ENCODE measurements around the gene FMNL2. TPM values are rescaled to one million over a fixed set of nuclear protein-coding genes. Genes with fewer than 3 reads are reported as not detected.

FMNL2 gene
- total RNA-seq, 1 experiment from 2014 or later, result 33.6 TPM

DNA sequence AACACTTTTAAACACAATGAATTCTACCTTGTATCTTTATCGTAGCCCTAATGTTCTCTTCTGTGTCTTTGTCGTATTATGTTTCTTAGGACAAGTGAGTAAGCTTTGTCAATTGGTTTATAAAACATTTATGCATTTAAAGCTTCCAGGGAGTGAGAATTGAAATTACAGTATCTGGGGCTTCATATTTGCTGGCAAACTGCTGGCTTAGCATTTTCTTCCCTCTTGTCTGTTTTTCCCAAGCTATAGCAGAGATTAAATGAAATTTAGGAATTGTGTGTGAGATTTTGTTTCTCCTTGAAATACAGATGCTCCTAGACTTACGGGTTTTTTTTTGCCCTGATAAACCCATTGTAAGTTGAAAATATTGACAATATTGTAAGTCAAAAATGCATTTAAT is 73.3 kb downstream of the FMNL2 start:
- H3K4me1 ChIP-seq (ENCODE audit: control insufficient read depth, insufficient read depth, low read length), result peaks cover 67% of the 10 kb centered on the region
- ATAC-seq (no peak), DNase-seq (ENCODE audit: low read depth, low spot score) (no peak)
- ChIA-PET POLR2A (no interaction called here), CTCF (no interaction called here)
- peak overlapping the region; percentile 9; the same call in 1 of the 2 replicates for H3K27ac ChIP-seq (ENCODE audit: low read length)
- intact Hi-C loops (cut with micrococcal nuclease; ENCODE audit: unreplicated experiment), result no loop called here
- H3K4me3 ChIP-seq (ENCODE audit: low read depth in 2 of 2, low read length in 2 of 2), result no peak overlapping the region
- no peaks in the 10 kb centered on the region for H3K9me3 ChIP-seq (ENCODE audit: control insufficient read depth, insufficient read depth, low read depth, low read length)
- H3K36me3 ChIP-seq (ENCODE audit: control insufficient read depth, insufficient read depth, low read length), result no peaks in the 10 kb centered on the region
- BruUV-seq (replicated peaks), result no TSS peak
- TF ChIP-seq, protein P1, sequence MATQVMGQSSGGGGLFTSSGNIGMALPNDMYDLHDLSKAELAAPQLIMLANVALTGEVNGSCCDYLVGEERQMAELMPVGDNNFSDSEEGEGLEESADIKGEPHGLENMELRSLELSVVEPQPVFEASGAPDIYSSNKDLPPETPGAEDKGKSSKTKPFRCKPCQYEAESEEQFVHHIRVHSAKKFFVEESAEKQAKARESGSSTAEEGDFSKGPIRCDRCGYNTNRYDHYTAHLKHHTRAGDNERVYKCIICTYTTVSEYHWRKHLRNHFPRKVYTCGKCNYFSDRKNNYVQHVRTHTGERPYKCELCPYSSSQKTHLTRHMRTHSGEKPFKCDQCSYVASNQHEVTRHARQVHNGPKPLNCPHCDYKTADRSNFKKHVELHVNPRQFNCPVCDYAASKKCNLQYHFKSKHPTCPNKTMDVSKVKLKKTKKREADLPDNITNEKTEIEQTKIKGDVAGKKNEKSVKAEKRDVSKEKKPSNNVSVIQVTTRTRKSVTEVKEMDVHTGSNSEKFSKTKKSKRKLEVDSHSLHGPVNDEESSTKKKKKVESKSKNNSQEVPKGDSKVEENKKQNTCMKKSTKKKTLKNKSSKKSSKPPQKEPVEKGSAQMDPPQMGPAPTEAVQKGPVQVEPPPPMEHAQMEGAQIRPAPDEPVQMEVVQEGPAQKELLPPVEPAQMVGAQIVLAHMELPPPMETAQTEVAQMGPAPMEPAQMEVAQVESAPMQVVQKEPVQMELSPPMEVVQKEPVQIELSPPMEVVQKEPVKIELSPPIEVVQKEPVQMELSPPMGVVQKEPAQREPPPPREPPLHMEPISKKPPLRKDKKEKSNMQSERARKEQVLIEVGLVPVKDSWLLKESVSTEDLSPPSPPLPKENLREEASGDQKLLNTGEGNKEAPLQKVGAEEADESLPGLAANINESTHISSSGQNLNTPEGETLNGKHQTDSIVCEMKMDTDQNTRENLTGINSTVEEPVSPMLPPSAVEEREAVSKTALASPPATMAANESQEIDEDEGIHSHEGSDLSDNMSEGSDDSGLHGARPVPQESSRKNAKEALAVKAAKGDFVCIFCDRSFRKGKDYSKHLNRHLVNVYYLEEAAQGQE (IDR thresholded peaks at IDR 0.05; ENCODE audit: insufficient read depth in 1 of 2, low read depth in 2 of 2, low read length in 1 of 2), result no peak
- TF ChIP-seq TCF7L2 (IDR thresholded peaks at IDR 0.05; ENCODE audit: low read depth, low read length), result no peak
- no peak for TF ChIP-seq SIN3A (IDR thresholded peaks at IDR 0.05; ENCODE audit: borderline replicate concordance, insufficient read depth, low read depth, low read length)
- no peak for TF ChIP-seq POLR2AphosphoS5 (IDR thresholded peaks at IDR 0.05; ENCODE audit: low read depth, low read length)
- TF ChIP-seq, protein P2, sequence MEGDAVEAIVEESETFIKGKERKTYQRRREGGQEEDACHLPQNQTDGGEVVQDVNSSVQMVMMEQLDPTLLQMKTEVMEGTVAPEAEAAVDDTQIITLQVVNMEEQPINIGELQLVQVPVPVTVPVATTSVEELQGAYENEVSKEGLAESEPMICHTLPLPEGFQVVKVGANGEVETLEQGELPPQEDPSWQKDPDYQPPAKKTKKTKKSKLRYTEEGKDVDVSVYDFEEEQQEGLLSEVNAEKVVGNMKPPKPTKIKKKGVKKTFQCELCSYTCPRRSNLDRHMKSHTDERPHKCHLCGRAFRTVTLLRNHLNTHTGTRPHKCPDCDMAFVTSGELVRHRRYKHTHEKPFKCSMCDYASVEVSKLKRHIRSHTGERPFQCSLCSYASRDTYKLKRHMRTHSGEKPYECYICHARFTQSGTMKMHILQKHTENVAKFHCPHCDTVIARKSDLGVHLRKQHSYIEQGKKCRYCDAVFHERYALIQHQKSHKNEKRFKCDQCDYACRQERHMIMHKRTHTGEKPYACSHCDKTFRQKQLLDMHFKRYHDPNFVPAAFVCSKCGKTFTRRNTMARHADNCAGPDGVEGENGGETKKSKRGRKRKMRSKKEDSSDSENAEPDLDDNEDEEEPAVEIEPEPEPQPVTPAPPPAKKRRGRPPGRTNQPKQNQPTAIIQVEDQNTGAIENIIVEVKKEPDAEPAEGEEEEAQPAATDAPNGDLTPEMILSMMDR (IDR thresholded peaks at IDR 0.05), result no peak
- in situ Hi-C loops (cut with HindIII; ENCODE audit: low pct_unique_long_range_greater_than_20kb, low sequenced_read_pairs), result no loop called here
- no peaks in the 10 kb centered on the region for H3K27me3 ChIP-seq (ENCODE audit: control insufficient read depth, insufficient read depth, low read length)

GRCh38 chr2:152409386-152410164 is 74.6 kb downstream of the FMNL2 start:
- in situ Hi-C loops (cut with HindIII; ENCODE audit: low pct_unique_long_range_greater_than_20kb, low sequenced_read_pairs) (no loop called here), intact Hi-C loops (cut with micrococcal nuclease; ENCODE audit: unreplicated experiment) (no loop called here)
- Histone ChIP-seq H3K27me3 (ENCODE audit: control insufficient read depth, insufficient read depth, low read length) (no peaks in the 10 kb centered on the region), H3K4me3 (ENCODE audit: low read depth in 2 of 2, low read length in 2 of 2) (no peak overlapping the region), H3K27ac (ENCODE audit: low read length) (peak overlapping the region; percentile 36; the same call in 1 of the 2 replicates), H3K9me3 (ENCODE audit: control insufficient read depth, insufficient read depth, low read depth, low read length) (no peaks in the 10 kb centered on the region), H3K36me3 (ENCODE audit: control insufficient read depth, insufficient read depth, low read length) (no peaks in the 10 kb centered on the region), H3K4me1 (ENCODE audit: control insufficient read depth, insufficient read depth, low read length) (peaks cover 61% of the 10 kb centered on the region)
- no peak for DNase-seq (ENCODE audit: low read depth, low spot score)
- ChIA-PET CTCF (no interaction called here), POLR2A (no interaction called here)
- TF ChIP-seq, protein P2 (IDR thresholded peaks at IDR 0.05), result no peak
- TF ChIP-seq TCF7L2 (IDR thresholded peaks at IDR 0.05; ENCODE audit: low read depth, low read length), result no peak
- no peak for TF ChIP-seq POLR2AphosphoS5 (IDR thresholded peaks at IDR 0.05; ENCODE audit: low read depth, low read length)
- no peak for TF ChIP-seq SIN3A (IDR thresholded peaks at IDR 0.05; ENCODE audit: borderline replicate concordance, insufficient read depth, low read depth, low read length)
- TF ChIP-seq, protein P1 (IDR thresholded peaks at IDR 0.05; ENCODE audit: insufficient read depth in 1 of 2, low read depth in 2 of 2, low read length in 1 of 2), result no peak
- no TSS peak for BruUV-seq (replicated peaks)
- ATAC-seq, result no peak

Measured in Panc1 (cell line).